Activated T-cell treated with anti-CD3 and anti-CD28 coated beads for 24 hours (primary cell): Measurements from ENCODE around the gene GOLIM4.
"Not testable (repeated sequence)": the region's sequence is repeated elsewhere in the genome, so short reads cannot be mapped to it uniquely, and the experiment has no call there.

Source experiments
- DNase-seq: peaks from one replicate; pipeline ENCODE4 v3.0.0-alpha.2; 2020; ENCODE audit warnings: low read depth

GOLIM4 gene

DNA sequence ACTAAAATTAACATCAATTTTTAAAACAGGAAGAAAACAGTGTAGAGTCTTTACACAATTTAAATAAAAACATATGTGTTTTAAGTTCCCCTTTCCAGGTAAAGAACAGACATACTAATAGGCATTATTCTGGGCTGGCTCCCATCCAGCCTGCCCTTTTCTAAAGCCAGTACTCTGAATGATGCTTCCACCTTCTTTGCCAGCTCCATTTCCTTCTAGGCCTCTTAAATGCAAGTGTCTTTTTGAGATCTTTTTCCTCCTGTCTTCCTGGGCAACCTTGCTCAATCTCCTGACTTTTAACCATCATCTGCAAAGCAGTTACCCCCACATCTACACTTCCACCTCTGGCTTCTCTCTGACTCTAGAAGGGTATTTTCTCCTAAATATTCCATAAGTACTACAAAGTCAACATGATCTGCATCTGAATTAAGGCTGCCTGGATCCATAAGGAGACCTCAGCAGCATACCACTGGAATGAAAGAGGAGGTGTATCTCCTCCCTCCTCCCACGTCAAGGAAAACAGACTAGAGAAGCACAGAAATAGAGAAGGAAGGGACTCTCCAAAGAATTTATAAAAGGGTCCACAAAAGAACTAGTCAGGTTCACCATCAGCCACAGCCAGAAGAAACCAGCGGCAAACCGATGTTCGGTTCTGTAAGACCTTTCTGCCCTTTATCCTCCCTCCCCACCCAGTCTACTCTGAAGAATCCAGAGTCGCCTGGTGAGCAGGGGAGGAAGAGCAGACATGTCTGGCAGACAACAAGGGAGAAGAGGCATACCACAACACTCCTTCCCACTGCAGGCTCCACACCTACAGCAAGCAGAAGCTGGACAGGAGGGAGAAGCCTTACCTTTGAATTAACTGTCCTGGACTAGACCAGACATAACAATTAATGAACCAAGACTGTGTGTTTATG, 47.1 kb downstream of the GOLIM4 start:
- DNase-seq, result no peak

DNA sequence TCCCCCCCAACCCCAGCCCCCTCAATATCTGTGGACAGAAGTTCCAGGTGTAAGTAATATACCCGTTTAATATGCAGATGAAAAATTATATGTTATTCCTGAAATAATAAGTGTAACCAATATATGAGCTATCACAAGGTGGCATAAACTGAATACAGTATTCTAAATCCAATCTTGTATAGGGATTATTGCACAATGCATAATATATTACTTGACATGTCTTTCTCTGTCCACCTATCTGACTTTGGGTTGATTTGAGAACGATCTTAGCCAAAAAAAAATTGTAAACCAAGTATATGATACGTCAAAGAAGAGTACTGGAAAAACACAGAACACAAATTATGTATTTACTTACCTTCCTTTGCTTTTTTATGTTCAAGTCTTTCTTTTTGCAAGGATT, 47.8 kb downstream of the GOLIM4 start:
- DNase-seq, result no peak

DNA sequence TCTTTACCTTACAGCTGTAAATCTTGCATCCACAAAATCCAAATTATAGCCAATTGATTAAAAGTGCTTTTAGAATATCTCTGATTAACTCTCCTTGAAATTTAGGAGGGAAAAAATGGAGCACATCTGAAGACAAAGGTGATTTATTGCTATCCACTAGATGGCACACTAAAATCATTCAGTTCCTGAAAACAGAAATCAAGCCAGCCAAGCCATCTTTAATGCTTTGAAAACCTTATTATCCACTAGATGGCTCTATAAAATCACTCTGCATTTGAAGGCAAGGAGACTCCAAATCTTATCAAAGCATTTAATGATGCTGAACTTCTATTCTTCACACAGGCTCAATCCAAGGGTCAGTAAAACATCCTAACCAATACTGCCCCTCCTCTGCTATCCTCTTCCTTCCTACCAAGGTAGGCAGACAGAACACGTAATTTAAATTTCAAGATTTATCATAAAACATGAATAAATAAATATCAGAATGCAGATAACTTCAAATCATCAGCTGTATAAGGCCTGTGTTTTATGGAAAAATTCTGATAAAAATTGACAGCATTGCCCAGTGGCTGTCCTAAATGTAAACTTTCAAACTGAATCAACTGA, 48.4 kb downstream of the GOLIM4 start:
- DNase-seq, result no peak

DNA sequence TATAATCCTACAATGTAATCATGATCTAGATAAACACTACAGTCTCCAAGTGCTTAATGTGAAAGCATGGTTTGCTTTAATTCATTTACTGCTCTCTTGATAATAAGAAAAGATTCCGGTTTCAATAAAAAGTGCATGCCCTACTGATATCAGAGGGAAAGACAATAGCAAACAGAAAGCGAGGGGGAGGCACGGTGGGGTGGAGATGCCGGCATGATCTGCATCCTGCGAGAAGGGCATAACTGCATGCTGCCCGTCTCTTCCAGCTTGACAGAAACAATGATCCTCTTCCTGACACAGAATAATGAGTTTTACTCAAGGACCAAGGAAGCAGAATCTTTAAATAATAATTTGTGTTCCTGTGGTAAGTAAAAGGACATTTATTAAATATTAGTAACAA, 51.7 kb downstream of the GOLIM4 start:
- DNase-seq, result no peak

DNA sequence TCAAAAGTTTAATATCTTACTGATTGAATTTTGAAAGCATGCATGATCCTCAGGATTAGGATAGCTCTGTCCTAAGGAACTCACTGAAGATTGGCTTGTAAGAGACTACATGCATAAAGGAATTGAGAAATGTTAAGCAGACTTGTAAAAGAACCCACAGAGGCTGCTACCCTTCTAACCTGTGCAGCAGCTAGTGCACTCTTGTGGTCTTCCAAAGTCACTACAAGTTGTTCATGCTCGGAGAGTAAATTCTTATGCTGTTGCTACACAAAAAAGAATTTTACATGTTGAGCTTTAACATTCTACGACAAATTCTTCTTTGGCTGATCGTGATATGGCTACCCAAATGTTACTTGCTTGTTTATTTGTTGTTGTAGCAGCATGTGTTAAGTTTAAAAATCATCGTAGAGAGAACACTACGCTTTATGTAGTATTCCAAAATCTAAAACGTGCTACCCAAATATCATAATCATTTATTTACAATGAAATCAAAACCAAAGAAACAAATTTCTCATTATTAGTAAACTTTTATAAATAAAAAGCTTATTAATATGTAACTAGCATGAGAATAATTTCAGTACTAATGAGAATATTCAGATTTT, 55.0 kb downstream of the GOLIM4 start:
- no peak for DNase-seq

DNA sequence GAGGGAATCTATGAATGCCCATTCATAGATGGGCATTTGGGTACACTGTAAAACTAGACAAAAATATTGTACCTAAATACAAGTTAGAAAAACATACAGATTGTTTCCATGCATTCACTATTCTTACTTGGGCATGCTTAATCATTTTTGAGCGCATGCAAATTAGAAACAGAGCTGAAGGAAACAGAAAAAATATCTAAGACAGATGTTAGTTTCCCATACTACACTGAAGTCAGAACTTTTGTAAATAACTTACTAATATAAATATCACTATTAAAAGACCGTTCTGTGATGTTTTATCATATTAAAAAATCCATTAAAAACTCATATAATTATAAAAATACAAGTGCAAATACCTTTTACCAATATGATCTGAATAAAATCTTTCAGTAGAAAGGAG, 58.7 kb downstream of the GOLIM4 start:
- DNase-seq, result no peak

DNA sequence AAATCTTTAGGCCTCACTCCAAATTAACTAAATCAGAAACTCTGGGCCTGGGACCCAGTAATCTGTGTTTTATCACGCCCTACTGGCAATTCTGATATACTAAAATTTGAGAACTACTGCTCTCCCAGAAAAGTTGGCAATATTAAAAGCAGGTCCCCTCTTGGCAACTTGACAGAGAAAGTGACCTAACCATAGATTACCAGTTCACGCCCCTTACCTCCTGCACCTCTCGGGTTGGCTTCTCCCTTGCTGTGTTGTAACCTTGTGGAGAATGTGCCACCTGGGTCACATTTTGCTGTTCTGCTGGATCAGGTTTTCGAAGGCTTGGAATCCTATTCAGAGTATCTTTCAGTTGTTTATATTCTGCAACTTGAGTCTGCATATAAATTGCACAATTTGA, 59.1 kb downstream of the GOLIM4 start:
- no peak for DNase-seq

DNA sequence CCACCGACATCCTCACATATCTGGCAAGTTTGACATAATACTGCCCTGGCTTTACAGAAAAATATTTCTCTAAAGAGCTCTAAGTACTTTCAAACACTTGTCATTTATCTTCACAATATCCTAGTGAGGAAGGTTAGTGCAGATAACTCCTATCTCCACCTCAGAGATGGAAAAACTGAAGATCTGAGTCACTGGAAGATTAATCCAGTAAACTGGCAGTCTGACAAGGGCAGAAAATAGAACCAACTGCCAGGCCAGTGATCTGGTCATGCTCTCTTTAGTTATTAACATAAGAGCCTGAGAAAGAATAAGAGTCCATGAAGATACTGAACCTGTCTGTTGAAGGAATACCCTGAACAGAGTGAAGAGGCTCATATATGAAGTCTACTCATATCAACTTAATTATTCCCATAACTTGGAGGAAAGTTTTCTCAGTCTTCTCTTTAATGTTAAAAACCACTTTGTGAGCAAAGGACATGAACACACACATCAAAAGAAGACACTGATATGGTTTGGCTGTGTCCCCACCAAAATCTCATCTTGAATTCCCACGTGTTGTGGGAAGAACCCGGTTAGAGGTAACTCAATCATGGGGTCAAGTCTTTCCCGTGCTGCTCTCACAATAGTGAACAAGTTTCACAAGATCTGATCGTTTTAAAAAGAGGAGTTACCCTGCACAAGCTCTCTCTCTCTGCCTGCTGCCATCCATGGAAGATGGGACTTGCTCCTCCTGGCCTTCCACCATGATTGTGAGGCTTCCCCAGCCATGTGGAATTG, 61.4 kb downstream of the GOLIM4 start:
- no peak for DNase-seq

- no peak for DNase-seq
Measured at GRCh38 chr3:168030577-168030976, 65.1 kb downstream of the GOLIM4 start.

DNA sequence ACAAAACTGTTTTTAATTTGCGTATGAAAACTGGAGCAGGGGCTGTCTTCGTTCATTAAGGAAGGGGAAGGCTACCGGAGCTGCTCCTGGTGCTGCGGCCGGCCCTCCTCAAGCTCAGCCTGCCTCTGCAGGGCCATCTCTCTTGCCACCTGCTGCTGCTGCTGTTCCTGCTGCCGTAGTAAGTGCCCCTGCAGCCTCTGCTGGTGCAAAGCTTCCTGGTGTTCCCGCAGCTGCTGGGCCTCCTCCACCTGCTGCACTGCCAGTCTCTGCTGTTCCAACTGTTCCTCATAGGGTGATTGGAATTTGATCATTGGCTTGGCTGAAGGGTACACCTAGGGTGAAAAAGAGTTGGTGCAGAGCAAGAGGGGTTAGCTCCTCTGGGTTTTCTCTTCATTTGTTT, 66.0 kb downstream of the GOLIM4 start:
- no peak for DNase-seq

GRCh38 chr3:168028086-168028485, 67.6 kb downstream of the GOLIM4 start:
- DNase-seq, result no peak

DNA sequence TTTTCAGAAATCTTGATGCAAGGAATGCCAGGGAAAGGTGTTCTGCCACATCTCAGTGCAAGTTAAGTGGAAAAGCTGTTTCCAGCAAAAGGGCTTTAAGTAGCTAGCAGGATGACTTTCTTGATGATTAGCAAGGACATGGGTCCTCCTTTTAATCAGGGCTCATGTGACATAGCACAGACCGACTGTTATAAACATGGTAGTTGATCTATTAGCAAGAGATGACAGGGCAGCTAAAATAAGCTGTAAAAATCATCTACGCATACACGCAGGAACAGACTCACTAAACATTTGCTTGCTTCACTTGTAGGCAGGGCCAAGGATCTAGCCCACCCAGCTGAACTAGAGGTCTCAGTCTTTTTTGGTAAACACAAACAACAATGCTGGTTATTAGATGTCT, 69.0 kb downstream of the GOLIM4 start:
- DNase-seq, result no peak

- no peak for DNase-seq
Measured at GRCh38 chr3:168025076-168025475, 70.6 kb downstream of the GOLIM4 start.

DNA sequence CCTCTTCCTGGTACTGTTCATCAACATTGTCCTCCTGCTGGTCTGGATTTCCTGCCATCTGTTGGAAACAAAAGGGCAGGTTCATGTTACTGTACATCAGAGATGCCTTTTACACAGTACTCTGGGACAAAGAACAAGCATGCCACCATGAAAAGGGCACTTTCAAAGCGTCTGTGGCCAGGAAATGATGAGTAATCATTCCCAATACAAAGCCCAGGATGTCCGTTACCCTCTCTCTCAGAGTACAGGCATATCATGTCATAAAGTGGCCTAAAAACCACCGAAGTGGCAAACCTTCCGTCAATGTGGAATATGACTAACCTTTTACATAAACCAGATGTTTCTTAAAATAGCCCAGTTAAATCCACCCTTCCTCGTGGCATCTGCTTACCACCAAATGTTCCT, 71.2 kb downstream of the GOLIM4 start:
- DNase-seq, result no peak

DNA sequence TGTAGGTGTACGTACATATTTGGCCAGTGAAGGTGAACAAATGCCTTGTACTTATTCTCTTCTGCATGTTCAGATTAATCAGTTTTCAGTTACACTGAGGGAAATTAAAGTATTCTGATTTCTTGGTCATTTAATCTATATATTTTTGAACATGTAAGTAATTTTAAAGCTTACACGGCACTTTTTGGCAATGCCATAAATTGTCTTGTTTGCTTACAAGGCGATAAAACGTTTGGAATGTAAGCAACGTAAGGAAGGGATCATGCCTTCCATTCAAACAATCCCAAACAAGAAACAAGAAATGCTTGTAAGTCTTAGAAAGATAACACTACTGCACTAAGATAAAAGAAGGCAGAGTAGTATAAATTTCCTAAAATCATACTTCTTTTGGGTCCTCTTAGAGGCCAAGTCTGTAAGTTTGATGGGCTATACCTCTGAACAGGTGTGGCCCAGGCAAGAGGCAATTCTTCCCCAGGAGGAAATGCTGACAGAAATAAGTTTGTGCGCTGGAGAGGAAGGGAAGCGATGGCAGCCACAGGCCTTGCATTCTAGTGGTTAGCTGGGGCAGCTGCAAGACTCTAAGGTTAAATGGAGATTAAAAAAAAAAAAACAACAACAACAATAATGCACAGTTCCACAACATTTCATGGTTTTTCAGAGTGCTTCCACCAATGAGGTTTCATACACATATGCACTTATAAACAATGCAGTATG, 73.8 kb downstream of the GOLIM4 start:
- no peak for DNase-seq

- DNase-seq, result not testable (repeated sequence)
Measured at GRCh38 chr3:168011280-168011679, 84.4 kb downstream of the GOLIM4 start.

DNA sequence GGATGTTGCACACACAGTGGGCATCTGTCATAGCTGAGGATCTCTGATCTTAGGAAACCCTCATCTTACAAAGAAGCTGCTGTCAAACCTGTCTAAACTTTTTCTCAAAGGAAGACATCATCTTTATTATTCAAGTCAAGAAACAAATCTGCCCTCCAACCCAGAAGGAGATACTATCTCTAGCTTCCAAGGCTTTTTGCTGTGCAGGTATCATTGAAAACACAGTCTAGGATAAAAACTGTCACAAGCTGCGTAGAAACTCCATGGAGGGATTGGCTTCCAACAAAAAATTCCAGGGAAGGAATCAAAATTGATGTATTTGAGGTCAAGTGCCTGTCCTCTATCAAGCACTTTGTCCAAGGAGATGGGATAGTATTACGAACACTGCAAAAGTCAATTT, 89.1 kb downstream of the GOLIM4 start:
- no peak for DNase-seq

DNA sequence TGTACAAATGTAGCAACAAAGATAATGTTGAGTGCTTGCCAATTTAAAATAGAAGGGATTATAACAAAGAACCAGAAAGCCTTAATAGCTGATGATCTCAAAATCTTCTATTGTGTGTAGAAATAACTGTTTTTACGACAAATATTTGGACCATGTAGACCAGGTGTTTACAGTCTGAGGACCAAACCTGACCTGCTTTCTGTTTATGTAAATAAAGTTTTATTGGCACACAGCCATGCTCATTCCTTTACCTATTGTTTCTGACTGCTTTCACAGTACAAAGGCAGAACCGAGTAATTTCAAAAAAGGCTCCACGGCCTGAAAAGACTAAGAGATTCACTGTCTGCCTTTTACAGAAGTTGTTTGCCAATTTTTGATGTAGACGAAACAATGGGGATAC, 91.8 kb downstream of the GOLIM4 start:
- DNase-seq, result no peak

GRCh38 chr3:168002786-168003368, 92.8 kb downstream of the GOLIM4 start:
- no peak for DNase-seq

DNA sequence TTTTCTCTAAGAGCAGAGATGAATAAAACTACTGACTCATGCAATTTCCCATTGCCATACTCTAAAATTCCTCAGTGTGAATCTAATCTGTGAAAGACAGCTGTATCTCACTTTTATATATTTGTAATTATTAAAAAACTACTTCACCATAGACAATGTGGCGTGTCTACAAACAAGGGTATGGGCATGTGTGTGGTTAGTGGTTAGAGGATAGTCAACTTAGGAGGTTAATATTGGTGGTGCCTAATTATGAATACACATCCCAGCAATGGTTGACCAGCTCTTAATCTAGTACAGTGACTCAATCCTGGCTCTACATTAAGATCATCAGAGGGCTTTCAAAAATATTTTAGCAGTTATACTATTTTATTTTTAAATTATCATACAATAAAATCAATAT, 94.5 kb downstream of the GOLIM4 start:
- DNase-seq, result no peak

DNA sequence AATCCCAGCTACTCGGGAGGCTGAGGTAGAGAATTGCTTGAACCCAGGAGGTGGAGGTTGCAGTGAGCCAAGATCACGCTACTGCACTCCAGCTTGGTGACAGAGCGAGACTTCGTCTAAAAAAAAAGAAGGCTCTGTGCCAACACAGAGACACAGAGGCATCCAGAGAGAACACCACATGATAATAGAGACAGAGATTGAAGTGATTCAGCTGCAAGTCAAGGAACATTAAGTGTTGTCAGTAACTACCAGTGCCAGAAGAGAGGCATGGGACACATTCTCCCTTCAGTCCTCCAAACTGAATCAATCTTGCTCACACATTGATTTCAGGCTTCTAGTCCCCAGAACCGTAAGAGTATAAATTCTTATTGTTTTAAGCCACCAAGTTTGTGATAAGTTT, 97.5 kb downstream of the GOLIM4 start:
- DNase-seq, result no peak
